ENCODE measurements around the gene WNK1.

Gene WNK1

DNA sequence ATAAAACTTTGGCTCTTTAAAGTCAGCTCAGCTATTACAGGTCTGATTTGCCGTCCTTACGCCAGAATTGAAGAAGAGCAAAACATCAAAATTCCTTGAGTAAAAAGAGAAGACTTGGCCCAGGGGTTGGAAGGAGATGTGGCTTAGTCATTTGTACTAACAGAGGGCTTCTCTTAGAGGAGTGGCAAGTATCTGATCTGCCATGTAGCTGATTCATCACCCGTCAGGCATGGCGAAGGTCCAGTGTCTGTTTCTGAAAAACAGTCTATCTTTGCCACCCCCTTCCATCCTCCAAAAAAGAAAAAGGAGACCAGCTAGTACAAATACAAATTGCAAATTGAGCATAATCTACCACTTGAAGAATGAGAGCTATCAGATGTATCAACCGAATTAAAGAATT is 105.2 kb downstream of the WNK1 start (continued):
- TF ChIP-seq, protein P1, sequence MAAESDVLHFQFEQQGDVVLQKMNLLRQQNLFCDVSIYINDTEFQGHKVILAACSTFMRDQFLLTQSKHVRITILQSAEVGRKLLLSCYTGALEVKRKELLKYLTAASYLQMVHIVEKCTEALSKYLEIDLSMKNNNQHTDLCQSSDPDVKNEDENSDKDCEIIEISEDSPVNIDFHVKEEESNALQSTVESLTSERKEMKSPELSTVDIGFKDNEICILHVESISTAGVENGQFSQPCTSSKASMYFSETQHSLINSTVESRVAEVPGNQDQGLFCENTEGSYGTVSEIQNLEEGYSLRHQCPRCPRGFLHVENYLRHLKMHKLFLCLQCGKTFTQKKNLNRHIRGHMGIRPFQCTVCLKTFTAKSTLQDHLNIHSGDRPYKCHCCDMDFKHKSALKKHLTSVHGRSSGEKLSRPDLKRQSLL (tag by site-specific recombination; IDR thresholded peaks at IDR 0.05) = no peak

DNA sequence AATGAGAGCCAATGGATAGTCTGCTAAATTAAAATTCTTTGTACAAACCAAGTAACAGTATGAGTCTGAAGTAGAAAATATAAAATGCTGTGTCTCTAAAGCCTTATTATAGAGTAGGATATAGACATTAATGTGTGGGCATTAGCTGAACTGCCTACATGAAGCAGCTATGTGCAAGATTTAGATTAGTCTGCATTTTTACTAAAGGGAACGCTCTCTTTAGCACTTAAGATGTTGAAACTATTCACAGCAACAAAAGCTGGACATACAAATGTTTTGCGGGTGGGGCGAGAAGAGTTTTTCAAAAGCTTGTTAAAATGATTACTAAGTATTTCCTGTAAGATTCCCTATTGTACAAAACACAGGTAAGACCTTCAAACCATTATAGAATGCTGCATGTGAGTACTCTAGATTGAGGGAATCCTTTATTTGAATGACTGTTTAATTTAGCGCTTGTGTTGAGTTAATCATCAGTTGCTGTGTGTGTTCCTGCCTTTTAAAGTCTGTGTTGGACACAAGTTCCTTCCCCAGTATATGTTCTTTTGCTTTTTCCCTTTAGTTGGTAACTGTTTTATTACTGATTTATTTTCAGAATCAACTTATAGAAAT is 110.0 kb downstream of the WNK1 start:
- CTCF ChIA-PET = interaction anchor here (0.7 to 1.1 kb wide), 2 partner anchors 112 to 292 kb away, joined by 3 read pairs; no protein-coding TSS in a partner anchor
- Histone ChIP-seq H3K36me3 (ENCODE audit: control insufficient read depth in 2 of 2, insufficient read depth in 1 of 2, low read length in 2 of 2) (peaks cover 74 to 84% of the 10 kb centered on the region in 2 experiments), H3K27ac (ENCODE audit: extremely low read depth, low read depth, low read length) (no peak overlapping the region), H3K4me1 (ENCODE audit: control insufficient read depth, insufficient read depth, low read length) (no peaks in the 10 kb centered on the region), H3K9me3 (ENCODE audit: control insufficient read depth, insufficient read depth, low read depth, low read length) (no peaks in the 10 kb centered on the region), H3K4me3 (ENCODE audit: low read depth, low read length) (no peak overlapping the region)
- TF ChIP-seq, protein P2, sequence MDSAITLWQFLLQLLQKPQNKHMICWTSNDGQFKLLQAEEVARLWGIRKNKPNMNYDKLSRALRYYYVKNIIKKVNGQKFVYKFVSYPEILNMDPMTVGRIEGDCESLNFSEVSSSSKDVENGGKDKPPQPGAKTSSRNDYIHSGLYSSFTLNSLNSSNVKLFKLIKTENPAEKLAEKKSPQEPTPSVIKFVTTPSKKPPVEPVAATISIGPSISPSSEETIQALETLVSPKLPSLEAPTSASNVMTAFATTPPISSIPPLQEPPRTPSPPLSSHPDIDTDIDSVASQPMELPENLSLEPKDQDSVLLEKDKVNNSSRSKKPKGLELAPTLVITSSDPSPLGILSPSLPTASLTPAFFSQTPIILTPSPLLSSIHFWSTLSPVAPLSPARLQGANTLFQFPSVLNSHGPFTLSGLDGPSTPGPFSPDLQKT (IDR thresholded peaks at IDR 0.05; ENCODE audit: borderline replicate concordance, low read depth, low read length) = no peak
- TF ChIP-seq ZNF664 (tag by site-specific recombination; IDR thresholded peaks at IDR 0.05) (peak; percentile 33; the same call in 1 of the 2 replicates), ZNF626 (tag by site-specific recombination; IDR thresholded peaks at IDR 0.05) (no peak), ZNF10 (tag by site-specific recombination; IDR thresholded peaks at IDR 0.05) (0 out of 2 replicates have a peak, but pooled peaks have one; percentile 42), ZNF677 (tag by site-specific recombination; IDR thresholded peaks at IDR 0.05) (no peak), HOXD13 (CRISPR knock-in tag; IDR thresholded peaks at IDR 0.05; ENCODE audit: borderline replicate concordance) (no peak)
- TF ChIP-seq, protein P3, sequence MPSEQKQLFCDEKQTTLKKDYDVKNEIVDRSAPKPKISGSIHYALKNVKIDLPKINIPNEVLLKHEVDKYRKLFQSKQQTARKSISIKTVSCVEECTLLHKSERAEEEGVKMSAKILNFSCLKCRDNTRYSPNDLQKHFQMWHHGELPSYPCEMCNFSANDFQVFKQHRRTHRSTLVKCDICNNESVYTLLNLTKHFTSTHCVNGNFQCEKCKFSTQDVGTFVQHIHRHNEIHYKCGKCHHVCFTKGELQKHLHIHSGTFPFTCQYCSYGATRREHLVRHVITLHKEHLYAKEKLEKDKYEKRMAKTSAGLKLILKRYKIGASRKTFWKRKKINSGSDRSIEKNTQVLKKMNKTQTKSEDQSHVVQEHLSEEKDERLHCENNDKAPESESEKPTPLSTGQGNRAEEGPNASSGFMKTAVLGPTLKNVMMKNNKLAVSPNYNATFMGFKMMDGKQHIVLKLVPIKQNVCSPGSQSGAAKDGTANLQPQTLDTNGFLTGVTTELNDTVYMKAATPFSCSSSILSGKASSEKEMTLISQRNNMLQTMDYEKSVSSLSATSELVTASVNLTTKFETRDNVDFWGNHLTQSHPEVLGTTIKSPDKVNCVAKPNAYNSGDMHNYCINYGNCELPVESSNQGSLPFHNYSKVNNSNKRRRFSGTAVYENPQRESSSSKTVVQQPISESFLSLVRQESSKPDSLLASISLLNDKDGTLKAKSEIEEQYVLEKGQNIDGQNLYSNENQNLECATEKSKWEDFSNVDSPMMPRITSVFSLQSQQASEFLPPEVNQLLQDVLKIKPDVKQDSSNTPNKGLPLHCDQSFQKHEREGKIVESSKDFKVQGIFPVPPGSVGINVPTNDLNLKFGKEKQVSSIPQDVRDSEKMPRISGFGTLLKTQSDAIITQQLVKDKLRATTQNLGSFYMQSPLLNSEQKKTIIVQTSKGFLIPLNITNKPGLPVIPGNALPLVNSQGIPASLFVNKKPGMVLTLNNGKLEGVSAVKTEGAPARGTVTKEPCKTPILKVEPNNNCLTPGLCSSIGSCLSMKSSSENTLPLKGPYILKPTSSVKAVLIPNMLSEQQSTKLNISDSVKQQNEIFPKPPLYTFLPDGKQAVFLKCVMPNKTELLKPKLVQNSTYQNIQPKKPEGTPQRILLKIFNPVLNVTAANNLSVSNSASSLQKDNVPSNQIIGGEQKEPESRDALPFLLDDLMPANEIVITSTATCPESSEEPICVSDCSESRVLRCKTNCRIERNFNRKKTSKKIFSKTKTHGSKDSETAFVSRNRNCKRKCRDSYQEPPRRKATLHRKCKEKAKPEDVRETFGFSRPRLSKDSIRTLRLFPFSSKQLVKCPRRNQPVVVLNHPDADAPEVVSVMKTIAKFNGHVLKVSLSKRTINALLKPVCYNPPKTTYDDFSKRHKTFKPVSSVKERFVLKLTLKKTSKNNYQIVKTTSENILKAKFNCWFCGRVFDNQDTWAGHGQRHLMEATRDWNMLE (tag by site-specific recombination; conservative IDR thresholded peaks at IDR 0.05; ENCODE audit: low read depth) = no peak
- TF ChIP-seq, protein P4, sequence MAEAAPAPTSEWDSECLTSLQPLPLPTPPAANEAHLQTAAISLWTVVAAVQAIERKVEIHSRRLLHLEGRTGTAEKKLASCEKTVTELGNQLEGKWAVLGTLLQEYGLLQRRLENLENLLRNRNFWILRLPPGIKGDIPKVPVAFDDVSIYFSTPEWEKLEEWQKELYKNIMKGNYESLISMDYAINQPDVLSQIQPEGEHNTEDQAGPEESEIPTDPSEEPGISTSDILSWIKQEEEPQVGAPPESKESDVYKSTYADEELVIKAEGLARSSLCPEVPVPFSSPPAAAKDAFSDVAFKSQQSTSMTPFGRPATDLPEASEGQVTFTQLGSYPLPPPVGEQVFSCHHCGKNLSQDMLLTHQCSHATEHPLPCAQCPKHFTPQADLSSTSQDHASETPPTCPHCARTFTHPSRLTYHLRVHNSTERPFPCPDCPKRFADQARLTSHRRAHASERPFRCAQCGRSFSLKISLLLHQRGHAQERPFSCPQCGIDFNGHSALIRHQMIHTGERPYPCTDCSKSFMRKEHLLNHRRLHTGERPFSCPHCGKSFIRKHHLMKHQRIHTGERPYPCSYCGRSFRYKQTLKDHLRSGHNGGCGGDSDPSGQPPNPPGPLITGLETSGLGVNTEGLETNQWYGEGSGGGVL (tag by site-specific recombination; IDR thresholded peaks at IDR 0.05) = no peak
- TF ChIP-seq, protein P5, sequence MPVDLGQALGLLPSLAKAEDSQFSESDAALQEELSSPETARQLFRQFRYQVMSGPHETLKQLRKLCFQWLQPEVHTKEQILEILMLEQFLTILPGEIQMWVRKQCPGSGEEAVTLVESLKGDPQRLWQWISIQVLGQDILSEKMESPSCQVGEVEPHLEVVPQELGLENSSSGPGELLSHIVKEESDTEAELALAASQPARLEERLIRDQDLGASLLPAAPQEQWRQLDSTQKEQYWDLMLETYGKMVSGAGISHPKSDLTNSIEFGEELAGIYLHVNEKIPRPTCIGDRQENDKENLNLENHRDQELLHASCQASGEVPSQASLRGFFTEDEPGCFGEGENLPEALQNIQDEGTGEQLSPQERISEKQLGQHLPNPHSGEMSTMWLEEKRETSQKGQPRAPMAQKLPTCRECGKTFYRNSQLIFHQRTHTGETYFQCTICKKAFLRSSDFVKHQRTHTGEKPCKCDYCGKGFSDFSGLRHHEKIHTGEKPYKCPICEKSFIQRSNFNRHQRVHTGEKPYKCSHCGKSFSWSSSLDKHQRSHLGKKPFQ (tag by site-specific recombination; IDR thresholded peaks at IDR 0.05) = no peak
- POLR2A ChIA-PET = interaction anchor here (0.6 kb wide), 1 partner anchor 55 kb away, joined by 4 read pairs; no protein-coding TSS in a partner anchor

DNA sequence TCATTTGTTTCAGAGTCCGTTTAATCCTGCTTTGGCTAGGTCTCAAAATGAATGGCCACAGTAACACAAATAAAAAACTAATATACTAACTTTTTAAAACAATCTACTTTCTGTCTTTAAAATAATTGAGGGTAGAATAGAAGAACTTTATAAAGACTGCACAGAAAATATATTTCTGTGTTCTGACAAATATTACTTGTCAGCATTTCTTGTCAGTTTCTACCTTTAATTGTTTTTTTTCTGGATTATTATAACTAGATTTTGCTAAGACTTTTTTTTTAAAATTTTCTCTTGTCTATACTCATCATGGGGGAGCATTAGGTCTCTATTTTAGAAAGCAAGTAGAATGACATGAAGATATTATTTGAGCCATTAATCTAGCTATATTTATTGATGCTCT is 110.9 kb downstream of the WNK1 start:
- CTCF ChIA-PET = interaction anchor here (0.6 to 1.1 kb wide), 3 partner anchors 49 to 293 kb away, joined by 3 read pairs; no protein-coding TSS in a partner anchor
- no peak overlapping the region for H3K4me3 ChIP-seq (ENCODE audit: low read depth, low read length)
- H3K9me3 ChIP-seq (ENCODE audit: control insufficient read depth, insufficient read depth, low read depth, low read length) = no peaks in the 10 kb centered on the region
- no peak overlapping the region for H3K27ac ChIP-seq (ENCODE audit: extremely low read depth, low read depth, low read length)
- H3K36me3 ChIP-seq (ENCODE audit: control insufficient read depth in 2 of 2, insufficient read depth in 1 of 2, low read length in 2 of 2) = peaks cover 73 to 76% of the 10 kb centered on the region in 2 experiments
- POLR2A ChIA-PET = no interaction called here
- no peaks in the 10 kb centered on the region for H3K4me1 ChIP-seq (ENCODE audit: control insufficient read depth, insufficient read depth, low read length)
- no peak for TF ChIP-seq GLI4 (tag by site-specific recombination; IDR thresholded peaks at IDR 0.05)
- TF ChIP-seq KLF10 (tag by site-specific recombination; IDR thresholded peaks at IDR 0.05) = no peak
- no peak for TF ChIP-seq ZNF433 (tag by site-specific recombination; IDR thresholded peaks at IDR 0.05; ENCODE audit: low read depth)
- no peak for TF ChIP-seq ZNF350 (tag by site-specific recombination; IDR thresholded peaks at IDR 0.05)
- TF ChIP-seq, protein P6, sequence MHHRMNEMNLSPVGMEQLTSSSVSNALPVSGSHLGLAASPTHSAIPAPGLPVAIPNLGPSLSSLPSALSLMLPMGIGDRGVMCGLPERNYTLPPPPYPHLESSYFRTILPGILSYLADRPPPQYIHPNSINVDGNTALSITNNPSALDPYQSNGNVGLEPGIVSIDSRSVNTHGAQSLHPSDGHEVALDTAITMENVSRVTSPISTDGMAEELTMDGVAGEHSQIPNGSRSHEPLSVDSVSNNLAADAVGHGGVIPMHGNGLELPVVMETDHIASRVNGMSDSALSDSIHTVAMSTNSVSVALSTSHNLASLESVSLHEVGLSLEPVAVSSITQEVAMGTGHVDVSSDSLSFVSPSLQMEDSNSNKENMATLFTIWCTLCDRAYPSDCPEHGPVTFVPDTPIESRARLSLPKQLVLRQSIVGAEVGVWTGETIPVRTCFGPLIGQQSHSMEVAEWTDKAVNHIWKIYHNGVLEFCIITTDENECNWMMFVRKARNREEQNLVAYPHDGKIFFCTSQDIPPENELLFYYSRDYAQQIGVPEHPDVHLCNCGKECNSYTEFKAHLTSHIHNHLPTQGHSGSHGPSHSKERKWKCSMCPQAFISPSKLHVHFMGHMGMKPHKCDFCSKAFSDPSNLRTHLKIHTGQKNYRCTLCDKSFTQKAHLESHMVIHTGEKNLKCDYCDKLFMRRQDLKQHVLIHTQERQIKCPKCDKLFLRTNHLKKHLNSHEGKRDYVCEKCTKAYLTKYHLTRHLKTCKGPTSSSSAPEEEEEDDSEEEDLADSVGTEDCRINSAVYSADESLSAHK (tag by site-specific recombination; IDR thresholded peaks at IDR 0.05) = no peak
- TF ChIP-seq, protein P7, sequence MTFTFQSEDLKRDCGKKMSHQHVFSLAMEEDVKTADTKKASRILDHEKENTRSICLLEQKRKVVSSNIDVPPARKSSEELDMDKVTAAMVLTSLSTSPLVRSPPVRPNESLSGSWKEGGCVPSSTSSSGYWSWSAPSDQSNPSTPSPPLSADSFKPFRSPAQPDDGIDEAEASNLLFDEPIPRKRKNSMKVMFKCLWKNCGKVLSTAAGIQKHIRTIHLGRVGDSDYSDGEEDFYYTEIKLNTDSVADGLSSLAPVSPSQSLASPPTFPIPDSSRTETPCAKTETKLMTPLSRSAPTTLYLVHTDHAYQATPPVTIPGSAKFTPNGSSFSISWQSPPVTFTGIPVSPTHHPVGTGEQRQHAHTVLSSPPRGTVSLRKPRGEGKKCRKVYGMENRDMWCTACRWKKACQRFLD (tag by site-specific recombination; IDR thresholded peaks at IDR 0.05) = no peak
- TF ChIP-seq ZNF211 (tag by site-specific recombination; IDR thresholded peaks at IDR 0.05; ENCODE audit: low read depth) = no peak

All from HEK293 (cell line).